GM12873 (cell line): ENCODE measurements around the gene RND3.

Experiments
- CTCF ChIP-seq: IDR thresholded peaks from 2 replicates; pipeline ENCODE4 v1.5.1; 2012; ENCODE audit warnings: low read depth, mild to moderate bottlenecking, moderate library complexity, low read length, control low read depth; ENCODE audit not compliant: insufficient read depth; ENCODE audit errors: missing control alignments

Gene RND3

GRCh38 chr2:150508497-150509137, 21.1 kb upstream of the RND3 start:
- TF ChIP-seq CTCF: no peak

GRCh38 chr2:150507071-150507470, 19.6 kb upstream of the RND3 start:
- TF ChIP-seq CTCF: no peak

- no peak for TF ChIP-seq CTCF
Observed at GRCh38 chr2:150505178-150505577, 17.7 kb upstream of the RND3 start.

GRCh38 chr2:150495993-150496627, 8.6 kb upstream of the RND3 start:
- TF ChIP-seq CTCF: no peak

- no peak for TF ChIP-seq CTCF
Observed at GRCh38 chr2:150495001-150495400, 7.5 kb upstream of the RND3 start.

GRCh38 chr2:150494234-150494945, 6.9 kb upstream of the RND3 start:
- TF ChIP-seq CTCF: no peak

DNA sequence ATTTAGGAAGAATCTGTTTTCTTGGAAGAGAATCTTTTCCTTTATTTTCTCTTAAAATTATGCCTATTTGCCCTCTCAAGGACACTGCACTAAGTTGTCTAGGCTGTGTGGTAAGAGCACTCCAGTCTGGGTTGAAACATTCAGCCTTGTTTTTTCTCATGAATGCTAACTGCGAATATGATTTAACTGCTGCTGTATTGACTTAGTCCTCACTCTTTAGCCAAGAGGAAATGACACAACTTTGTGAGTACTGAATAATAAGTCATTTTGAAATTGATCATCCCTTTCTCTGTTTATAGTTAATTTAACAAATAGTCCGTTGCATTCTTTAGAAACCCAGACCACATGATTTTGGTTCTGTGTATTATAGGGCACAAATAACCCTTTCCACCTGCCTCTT, 4.5 kb upstream of the RND3 start:
- TF ChIP-seq CTCF: no peak
